ENCODE measurements around the gene ZNF516.
A peak's percentile ranks its signal among the peaks of the same experiment; 100 is the strongest.

The ZNF516 gene

GRCh38 chr18:76412818-76413565, 82.0 kb downstream of the ZNF516 start:
- Histone ChIP-seq H3K79me1 (ENCODE audit: low read depth, low read length) (peaks cover 11% of the 10 kb centered on the region), H3K36me3 (replicated peaks in 1 of 2; ENCODE audit: control insufficient read depth in 2 of 2, insufficient read depth in 2 of 2, low read length in 2 of 2) (peaks cover 9 to 41% of the 10 kb centered on the region in 2 donors), H4K91ac (ENCODE audit: low read depth, low read length, poor library complexity) (no peak overlapping the region), H3K27me3 (ENCODE audit: control insufficient read depth in 3 of 3, insufficient read depth in 3 of 3, low read depth in 1 of 3, low read length in 3 of 3) (peaks cover 0 to 1% (median 0%) of the 10 kb centered on the region in 3 experiments), H3K4ac (ENCODE audit: low read length) (no peak overlapping the region), H3K9me3 (replicated peaks in 1 of 2; ENCODE audit: control insufficient read depth in 2 of 2, insufficient read depth in 1 of 2, low read depth in 1 of 2, low read length in 2 of 2) (peaks cover 7 to 11% of the 10 kb centered on the region in 2 donors), H2BK5ac (ENCODE audit: low read length) (no peak overlapping the region), H2BK120ac (ENCODE audit: low read depth, low read length) (no peak overlapping the region), H3K23ac (ENCODE audit: low read depth, low read length, poor library complexity) (peak overlapping the region; percentile 68), H3K27ac (replicated peaks; ENCODE audit: low read length) (no peak overlapping the region), H4K8ac (ENCODE audit: low read depth, low read length) (no peak overlapping the region), H3K18ac (ENCODE audit: low read length) (no peak overlapping the region), H2AK5ac (ENCODE audit: low read depth, low read length) (no peak overlapping the region), H3K4me1 (ENCODE audit: control insufficient read depth in 2 of 2, insufficient read depth in 1 of 2, low read depth in 1 of 2, low read length in 2 of 2) (peaks cover 0 to 6% of the 10 kb centered on the region in 2 donors), H3K9ac (ENCODE audit: low read depth, low read length, poor library complexity) (no peak overlapping the region), H2BK15ac (ENCODE audit: low read length) (no peak overlapping the region), H2AFZ (ENCODE audit: low read length) (no peak overlapping the region), H3K4me3 (ENCODE audit: low read length in 2 of 2) (no peak overlapping the region), H2BK12ac (ENCODE audit: low read length) (no peak overlapping the region), H3K4me2 (ENCODE audit: insufficient read depth, low read length, poor library complexity, severe bottlenecking) (no peak overlapping the region), H3K14ac (ENCODE audit: low read length) (no peak overlapping the region)
- no CpG with 5 or more reads among the region's 19 CpGs for WGBS, 2 donors (ENCODE audit: extremely low coverage in 2 of 2, insufficient read length in 2 of 2, insufficient replicate concordance in 1 of 2)
- no peak for DNase-seq (ENCODE audit: low spot score)

- H4K8ac ChIP-seq (ENCODE audit: low read depth, low read length), result no peak overlapping the region
- no peak overlapping the region for H2BK120ac ChIP-seq (ENCODE audit: low read depth, low read length)
- H4K91ac ChIP-seq (ENCODE audit: low read depth, low read length, poor library complexity), result no peak overlapping the region
- no peak overlapping the region for H3K9ac ChIP-seq (ENCODE audit: low read depth, low read length, poor library complexity)
- peaks cover 0 to 6% of the 10 kb centered on the region in 2 donors for H3K4me1 ChIP-seq (ENCODE audit: control insufficient read depth in 2 of 2, insufficient read depth in 1 of 2, low read depth in 1 of 2, low read length in 2 of 2)
- no peak for DNase-seq (ENCODE audit: low spot score)
- no CpG with 5 or more reads among the region's 21 CpGs for WGBS, 2 donors (ENCODE audit: extremely low coverage in 2 of 2, insufficient read length in 2 of 2, insufficient replicate concordance in 1 of 2)
- H2AFZ ChIP-seq (ENCODE audit: low read length), result no peak overlapping the region
- no peak overlapping the region for H3K4ac ChIP-seq (ENCODE audit: low read length)
- no peak overlapping the region for H2BK12ac ChIP-seq (ENCODE audit: low read length)
- H3K36me3 ChIP-seq (replicated peaks in 1 of 2; ENCODE audit: control insufficient read depth in 2 of 2, insufficient read depth in 2 of 2, low read length in 2 of 2), result peaks cover 8 to 41% of the 10 kb centered on the region in 2 donors
- no peak overlapping the region for H3K23ac ChIP-seq (ENCODE audit: low read depth, low read length, poor library complexity)
- H3K14ac ChIP-seq (ENCODE audit: low read length), result no peak overlapping the region
- peaks cover 7 to 11% of the 10 kb centered on the region in 2 donors for H3K9me3 ChIP-seq (replicated peaks in 1 of 2; ENCODE audit: control insufficient read depth in 2 of 2, insufficient read depth in 1 of 2, low read depth in 1 of 2, low read length in 2 of 2)
- no peak overlapping the region for H2AK5ac ChIP-seq (ENCODE audit: low read depth, low read length)
- H3K79me1 ChIP-seq (ENCODE audit: low read depth, low read length), result peaks cover 9% of the 10 kb centered on the region
- H3K27me3 ChIP-seq (ENCODE audit: control insufficient read depth in 3 of 3, insufficient read depth in 3 of 3, low read depth in 1 of 3, low read length in 3 of 3), result no peaks in the 10 kb centered on the region
- H2BK5ac ChIP-seq (ENCODE audit: low read length), result no peak overlapping the region
- no peak overlapping the region for H3K27ac ChIP-seq (replicated peaks; ENCODE audit: low read length)
- no peak overlapping the region for H3K18ac ChIP-seq (ENCODE audit: low read length)
- peak overlapping the region in 1 of 2 donors; percentile 36 for H3K4me3 ChIP-seq (ENCODE audit: low read length in 2 of 2)
- H2BK15ac ChIP-seq (ENCODE audit: low read length), result no peak overlapping the region
- H3K4me2 ChIP-seq (ENCODE audit: insufficient read depth, low read length, poor library complexity, severe bottlenecking), result no peak overlapping the region
Observed at GRCh38 chr18:76412010-76412817, 82.8 kb downstream of the ZNF516 start.

- Histone ChIP-seq H3K14ac (ENCODE audit: low read length) (no peak overlapping the region), H3K4me2 (ENCODE audit: insufficient read depth, low read length, poor library complexity, severe bottlenecking) (no peak overlapping the region), H3K18ac (ENCODE audit: low read length) (no peak overlapping the region), H3K27ac (replicated peaks; ENCODE audit: low read length) (no peak overlapping the region), H3K23ac (ENCODE audit: low read depth, low read length, poor library complexity) (no peak overlapping the region), H3K9ac (ENCODE audit: low read depth, low read length, poor library complexity) (no peak overlapping the region), H2BK5ac (ENCODE audit: low read length) (no peak overlapping the region), H4K91ac (ENCODE audit: low read depth, low read length, poor library complexity) (no peak overlapping the region), H3K4ac (ENCODE audit: low read length) (no peak overlapping the region), H3K4me3 (ENCODE audit: low read length in 2 of 2) (no peak overlapping the region), H3K4me1 (ENCODE audit: control insufficient read depth in 2 of 2, insufficient read depth in 1 of 2, low read depth in 1 of 2, low read length in 2 of 2) (peaks cover 0 to 5% of the 10 kb centered on the region in 2 donors), H4K8ac (ENCODE audit: low read depth, low read length) (no peak overlapping the region), H2BK12ac (ENCODE audit: low read length) (no peak overlapping the region), H2BK15ac (ENCODE audit: low read length) (no peak overlapping the region), H2BK120ac (ENCODE audit: low read depth, low read length) (no peak overlapping the region), H2AFZ (ENCODE audit: low read length) (no peak overlapping the region), H3K79me1 (ENCODE audit: low read depth, low read length) (peaks cover 10% of the 10 kb centered on the region), H2AK5ac (ENCODE audit: low read depth, low read length) (no peak overlapping the region), H3K36me3 (replicated peaks in 1 of 2; ENCODE audit: control insufficient read depth in 2 of 2, insufficient read depth in 2 of 2, low read length in 2 of 2) (peaks cover 8 to 42% of the 10 kb centered on the region in 2 donors), H3K27me3 (ENCODE audit: control insufficient read depth in 3 of 3, insufficient read depth in 3 of 3, low read depth in 1 of 3, low read length in 3 of 3) (no peaks in the 10 kb centered on the region), H3K9me3 (replicated peaks in 1 of 2; ENCODE audit: control insufficient read depth in 2 of 2, insufficient read depth in 1 of 2, low read depth in 1 of 2, low read length in 2 of 2) (peaks cover 7 to 11% of the 10 kb centered on the region in 2 donors)
- no CpG with 5 or more reads among the region's 11 CpGs for WGBS, 2 donors (ENCODE audit: extremely low coverage in 2 of 2, insufficient read length in 2 of 2, insufficient replicate concordance in 1 of 2)
- DNase-seq (ENCODE audit: low spot score), result no peak
Observed at GRCh38 chr18:76410660-76411417, 84.2 kb downstream of the ZNF516 start.

Measured in neuronal stem cell (in vitro differentiated cells).